ENCODE data around the gene TUB. TPM values are rescaled to one million over a fixed set of nuclear protein-coding genes. Genes with fewer than 3 reads are reported as not detected.

The TUB gene
- total RNA-seq, 1 experiment from 2014 or later = 3.3 TPM

GRCh38 chr11:8098361-8098760, 17.4 kb downstream of the TUB start:
- no peak overlapping the region for H3K9ac ChIP-seq (ENCODE audit: low read length)
- TF ChIP-seq EZH2 (IDR thresholded peaks at IDR 0.05; ENCODE audit: low read length, unreplicated experiment) (no peak), CTCF (conservative IDR thresholded peaks at IDR 0.05; ENCODE audit: low read depth, low read length) (no peak), EZH2phosphoT487 (IDR thresholded peaks at IDR 0.05; ENCODE audit: borderline replicate concordance, low read length) (no peak)
- H3K4me3 ChIP-seq (ENCODE audit: low read length) = no peak overlapping the region
- H3K27me3 ChIP-seq (ENCODE audit: low read length) = no peaks in the 10 kb centered on the region
- H3K36me3 ChIP-seq (ENCODE audit: low read depth, low read length) = no peaks in the 10 kb centered on the region
- H3K27ac ChIP-seq (ENCODE audit: low read length) = no peak overlapping the region
- CTCF ChIA-PET = interaction anchor here (1.4 to 2.6 kb wide), 3 partner anchors 12 to 92 kb away, joined by 4 to 49 read pairs (median 35); no protein-coding TSS in a partner anchor
- intact Hi-C loops (cut with micrococcal nuclease) = loop anchor here (2.0 kb wide), 1 partner anchor 206 kb away; no protein-coding TSS in a partner anchor
- no peaks in the 10 kb centered on the region for H4K20me1 ChIP-seq (ENCODE audit: low read length)
- H3K4me2 ChIP-seq (ENCODE audit: low read length) = no peak overlapping the region
- no peaks in the 10 kb centered on the region for H3F3A ChIP-seq (ENCODE audit: low read length, unreplicated experiment)
- no peaks in the 10 kb centered on the region for H3K4me1 ChIP-seq (ENCODE audit: insufficient read depth, low read length)
- H3K9me3 ChIP-seq (ENCODE audit: low read length) = no peaks in the 10 kb centered on the region
- H3K79me2 ChIP-seq (ENCODE audit: low read length) = no peaks in the 10 kb centered on the region
- ATAC-seq = peak; percentile 45; the same call in 1 of the 2 replicates
- BruUV-seq (replicated peaks) = no TSS peak
- H3K9me2 ChIP-seq (replicated peaks; ENCODE audit: low read length) = no peaks in the 10 kb centered on the region
- POLR2A ChIA-PET (ENCODE audit: unreplicated experiment) = no interaction called here
- H2AFZ ChIP-seq (ENCODE audit: low read length) = no peak overlapping the region
- peak; percentile 19 for DNase-seq

GRCh38 chr11:8098879-8099278, 17.9 kb downstream of the TUB start:
- ChIA-PET POLR2A (ENCODE audit: unreplicated experiment) (no interaction called here), CTCF (interaction anchor here (1.0 to 2.6 kb wide), 4 partner anchors 11 to 93 kb away, joined by 3 to 49 read pairs (median 20); no protein-coding TSS in a partner anchor)
- intact Hi-C loops (cut with micrococcal nuclease) = loop anchor here (1.0 to 2.0 kb wide), 3 partner anchors 66 to 206 kb away; no protein-coding TSS in a partner anchor
- DNase-seq (no peak), ATAC-seq (no peak; the same call in 1 of the 2 replicates)
- BruUV-seq (replicated peaks) = no TSS peak
- no peaks in the 10 kb centered on the region for H3K9me2 ChIP-seq (replicated peaks; ENCODE audit: low read length)
- no peak overlapping the region for H3K27ac ChIP-seq (ENCODE audit: low read length)
- TF ChIP-seq EZH2phosphoT487 (IDR thresholded peaks at IDR 0.05; ENCODE audit: borderline replicate concordance, low read length) = no peak
- no peak for TF ChIP-seq EZH2 (IDR thresholded peaks at IDR 0.05; ENCODE audit: low read length, unreplicated experiment)
- TF ChIP-seq CTCF (conservative IDR thresholded peaks at IDR 0.05; ENCODE audit: low read depth, low read length) = no peak
- H3K9me3 ChIP-seq (ENCODE audit: low read length) = no peaks in the 10 kb centered on the region
- no peak overlapping the region for H3K4me2 ChIP-seq (ENCODE audit: low read length)
- H4K20me1 ChIP-seq (ENCODE audit: low read length) = no peaks in the 10 kb centered on the region
- H3K9ac ChIP-seq (ENCODE audit: low read length) = no peak overlapping the region
- H3K79me2 ChIP-seq (ENCODE audit: low read length) = no peaks in the 10 kb centered on the region
- no peak overlapping the region for H3K4me3 ChIP-seq (ENCODE audit: low read length)
- no peaks in the 10 kb centered on the region for H3K36me3 ChIP-seq (ENCODE audit: low read depth, low read length)
- H2AFZ ChIP-seq (ENCODE audit: low read length) = no peak overlapping the region
- no peaks in the 10 kb centered on the region for H3K27me3 ChIP-seq (ENCODE audit: low read length)
- H3K4me1 ChIP-seq (ENCODE audit: insufficient read depth, low read length) = no peaks in the 10 kb centered on the region
- H3F3A ChIP-seq (ENCODE audit: low read length, unreplicated experiment) = no peaks in the 10 kb centered on the region

DNA sequence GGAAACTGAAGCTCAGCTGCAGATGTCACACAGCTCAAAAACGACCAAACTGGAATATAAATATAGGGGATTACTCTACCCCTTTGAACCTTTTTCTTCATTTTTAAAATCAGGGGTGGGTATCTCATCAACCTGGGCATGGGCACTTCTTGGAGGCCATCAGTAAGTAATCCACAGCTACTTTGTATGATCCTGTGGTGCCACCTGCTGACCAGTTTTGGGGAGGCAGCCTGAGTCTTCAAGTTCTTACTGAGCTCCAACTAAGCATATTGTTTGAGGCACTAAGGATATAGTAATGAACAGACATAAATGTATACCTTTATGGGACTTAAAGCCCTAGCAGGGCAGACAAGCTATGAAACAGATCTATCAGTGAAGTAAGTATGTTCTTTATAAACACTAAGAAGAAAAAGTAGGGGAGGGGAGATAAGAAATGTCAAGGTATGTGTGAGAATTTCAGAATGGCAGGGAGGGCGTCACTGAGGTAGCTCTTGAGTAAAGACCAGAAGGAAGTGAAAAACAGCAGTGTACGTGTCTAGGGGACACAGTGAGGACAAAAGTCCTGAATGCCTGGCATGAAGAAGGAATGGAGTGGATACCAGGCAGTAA, 18.4 kb downstream of the TUB start:
- Histone ChIP-seq H2AFZ (ENCODE audit: low read length) (no peak overlapping the region), H3K4me2 (ENCODE audit: low read length) (no peak overlapping the region), H3K9me2 (replicated peaks; ENCODE audit: low read length) (no peaks in the 10 kb centered on the region), H3K79me2 (ENCODE audit: low read length) (no peaks in the 10 kb centered on the region), H3F3A (ENCODE audit: low read length, unreplicated experiment) (no peaks in the 10 kb centered on the region), H3K4me1 (ENCODE audit: insufficient read depth, low read length) (no peaks in the 10 kb centered on the region), H3K9ac (ENCODE audit: low read length) (no peak overlapping the region), H3K36me3 (ENCODE audit: low read depth, low read length) (no peaks in the 10 kb centered on the region), H3K27ac (ENCODE audit: low read length) (no peak overlapping the region), H3K4me3 (ENCODE audit: low read length) (no peak overlapping the region), H3K9me3 (ENCODE audit: low read length) (no peaks in the 10 kb centered on the region), H4K20me1 (ENCODE audit: low read length) (no peaks in the 10 kb centered on the region), H3K27me3 (ENCODE audit: low read length) (no peaks in the 10 kb centered on the region)
- CTCF ChIA-PET = interaction anchor here (0.6 to 2.6 kb wide), 6 partner anchors 11 to 93 kb away, joined by 3 to 49 read pairs (median 4); no protein-coding TSS in a partner anchor
- DNase-seq (peak; percentile 83), ATAC-seq (peak; percentile 89)
- TF ChIP-seq CTCF (conservative IDR thresholded peaks at IDR 0.05; ENCODE audit: low read depth, low read length) = peak; percentile 88
- TF ChIP-seq EZH2 (IDR thresholded peaks at IDR 0.05; ENCODE audit: low read length, unreplicated experiment) = no peak
- intact Hi-C loops (cut with micrococcal nuclease) = loop anchor here (1.0 to 2.0 kb wide), 3 partner anchors 66 to 207 kb away; no protein-coding TSS in a partner anchor
- POLR2A ChIA-PET (ENCODE audit: unreplicated experiment) = no interaction called here
- BruUV-seq (replicated peaks) = no TSS peak
